ENCODE results near the gene RIPOR1. TPM values are rescaled to one million over a fixed set of nuclear protein-coding genes. Genes with fewer than 3 reads are reported as not detected.

RIPOR1 gene
- total RNA-seq, 1 experiment from 2014 or later: 14.8 TPM

DNA sequence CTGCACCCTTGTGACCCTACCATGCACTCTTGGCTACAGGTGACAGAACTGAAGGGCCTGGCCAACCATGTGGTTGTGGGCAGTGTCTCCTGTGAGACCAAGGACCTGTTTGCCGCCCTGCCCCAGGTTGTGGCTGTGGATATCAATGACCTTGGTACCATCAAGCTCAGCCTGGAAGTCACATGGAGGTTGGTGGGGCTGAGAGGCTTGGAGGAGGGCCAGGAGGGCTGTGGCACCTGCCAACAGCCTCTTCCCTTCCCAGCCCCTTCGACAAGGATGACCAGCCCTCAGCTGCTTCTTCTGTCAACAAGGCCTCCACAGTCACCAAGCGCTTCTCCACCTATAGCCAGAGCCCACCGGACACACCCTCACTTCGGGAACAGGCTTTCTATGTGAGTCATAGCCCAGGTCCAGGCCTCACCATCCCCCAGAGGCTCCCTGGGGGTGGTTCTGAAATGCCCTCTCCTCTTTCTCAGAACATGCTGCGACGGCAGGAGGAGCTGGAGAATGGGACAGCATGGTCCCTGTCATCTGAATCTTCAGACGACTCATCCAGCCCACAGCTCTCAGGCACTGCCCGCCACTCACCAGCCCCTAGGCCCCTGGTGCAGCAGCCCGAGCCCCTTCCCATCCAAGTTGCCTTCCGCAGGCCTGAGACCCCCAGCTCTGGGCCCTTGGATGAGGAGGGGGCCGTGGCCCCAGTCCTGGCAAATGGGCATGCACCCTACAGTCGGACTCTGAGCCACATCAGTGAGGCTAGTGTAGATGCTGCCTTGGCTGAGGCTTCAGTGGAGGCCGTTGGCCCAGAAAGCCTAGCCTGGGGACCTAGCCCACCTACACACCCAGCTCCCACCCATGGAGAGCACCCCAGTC, 13.0 kb downstream of the RIPOR1 start:
- Histone ChIP-seq H3F3A (ENCODE audit: low read length, unreplicated experiment) (no peaks in the 10 kb centered on the region), H3K9ac (ENCODE audit: low read length) (no peak overlapping the region), H3K9me3 (ENCODE audit: low read length) (no peaks in the 10 kb centered on the region), H3K27ac (ENCODE audit: low read length) (no peak overlapping the region), H3K9me2 (replicated peaks; ENCODE audit: low read length) (no peaks in the 10 kb centered on the region), H3K4me3 (ENCODE audit: low read length) (no peak overlapping the region), H2AFZ (ENCODE audit: low read length) (no peak overlapping the region), H4K20me1 (ENCODE audit: low read length) (no peaks in the 10 kb centered on the region), H3K27me3 (ENCODE audit: low read length) (no peaks in the 10 kb centered on the region), H3K79me2 (ENCODE audit: low read length) (no peaks in the 10 kb centered on the region), H3K36me3 (ENCODE audit: low read depth, low read length) (peaks cover 12% of the 10 kb centered on the region; the same call in 1 of the 2 replicates), H3K4me2 (ENCODE audit: low read length) (no peak overlapping the region), H3K4me1 (ENCODE audit: insufficient read depth, low read length) (peaks cover 9% of the 10 kb centered on the region; the same call in 1 of the 2 replicates)
- DNase-seq (peak; percentile 69), ATAC-seq (peak; percentile 64)
- intact Hi-C loops (cut with micrococcal nuclease): no loop called here
- CTCF ChIA-PET: no interaction called here
- TF ChIP-seq EZH2phosphoT487 (IDR thresholded peaks at IDR 0.05; ENCODE audit: borderline replicate concordance, low read length) (no peak), CTCF (conservative IDR thresholded peaks at IDR 0.05; ENCODE audit: low read depth, low read length) (no peak), EZH2 (IDR thresholded peaks at IDR 0.05; ENCODE audit: low read length, unreplicated experiment) (no peak)
- POLR2A ChIA-PET (ENCODE audit: unreplicated experiment): no interaction called here
- TSS peak; percentile 22 for BruUV-seq (replicated peaks)

DNA sequence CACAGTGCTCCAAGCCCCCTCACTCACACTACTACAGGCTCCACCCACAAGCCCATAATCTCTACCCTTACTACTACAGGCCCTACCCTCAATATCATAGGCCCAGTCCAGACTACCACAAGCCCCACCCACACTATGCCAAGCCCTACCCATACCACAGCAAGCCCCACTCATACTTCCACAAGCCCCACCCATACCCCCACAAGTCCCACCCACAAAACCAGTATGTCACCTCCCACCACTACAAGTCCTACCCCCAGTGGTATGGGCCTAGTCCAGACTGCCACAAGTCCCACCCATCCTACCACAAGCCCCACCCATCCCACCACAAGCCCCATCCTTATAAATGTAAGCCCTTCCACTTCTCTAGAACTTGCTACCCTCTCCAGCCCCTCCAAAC, 13.8 kb downstream of the RIPOR1 start:
- intact Hi-C loops (cut with micrococcal nuclease): no loop called here
- no TSS peak for BruUV-seq (replicated peaks)
- ChIA-PET CTCF (no interaction called here), POLR2A (ENCODE audit: unreplicated experiment) (no interaction called here)
- no peaks in the 10 kb centered on the region for H3K27me3 ChIP-seq (ENCODE audit: low read length)
- H3K4me2 ChIP-seq (ENCODE audit: low read length): no peak overlapping the region
- H3K27ac ChIP-seq (ENCODE audit: low read length): no peak overlapping the region
- no peaks in the 10 kb centered on the region for H3K79me2 ChIP-seq (ENCODE audit: low read length)
- no peaks in the 10 kb centered on the region for H3K9me3 ChIP-seq (ENCODE audit: low read length)
- peaks cover 9% of the 10 kb centered on the region; the same call in 1 of the 2 replicates for H3K4me1 ChIP-seq (ENCODE audit: insufficient read depth, low read length)
- ATAC-seq (no peak; the same call in 1 of the 2 replicates), DNase-seq (peak; percentile 30)
- no peak overlapping the region for H3K9ac ChIP-seq (ENCODE audit: low read length)
- no peaks in the 10 kb centered on the region for H3K9me2 ChIP-seq (replicated peaks; ENCODE audit: low read length)
- H3K4me3 ChIP-seq (ENCODE audit: low read length): no peak overlapping the region
- no peaks in the 10 kb centered on the region for H3F3A ChIP-seq (ENCODE audit: low read length, unreplicated experiment)
- no peaks in the 10 kb centered on the region for H4K20me1 ChIP-seq (ENCODE audit: low read length)
- H2AFZ ChIP-seq (ENCODE audit: low read length): no peak overlapping the region
- H3K36me3 ChIP-seq (ENCODE audit: low read depth, low read length): peaks cover 12% of the 10 kb centered on the region
- TF ChIP-seq EZH2 (IDR thresholded peaks at IDR 0.05; ENCODE audit: low read length, unreplicated experiment) (no peak), CTCF (conservative IDR thresholded peaks at IDR 0.05; ENCODE audit: low read depth, low read length) (no peak), EZH2phosphoT487 (IDR thresholded peaks at IDR 0.05; ENCODE audit: borderline replicate concordance, low read length) (no peak)

DNA sequence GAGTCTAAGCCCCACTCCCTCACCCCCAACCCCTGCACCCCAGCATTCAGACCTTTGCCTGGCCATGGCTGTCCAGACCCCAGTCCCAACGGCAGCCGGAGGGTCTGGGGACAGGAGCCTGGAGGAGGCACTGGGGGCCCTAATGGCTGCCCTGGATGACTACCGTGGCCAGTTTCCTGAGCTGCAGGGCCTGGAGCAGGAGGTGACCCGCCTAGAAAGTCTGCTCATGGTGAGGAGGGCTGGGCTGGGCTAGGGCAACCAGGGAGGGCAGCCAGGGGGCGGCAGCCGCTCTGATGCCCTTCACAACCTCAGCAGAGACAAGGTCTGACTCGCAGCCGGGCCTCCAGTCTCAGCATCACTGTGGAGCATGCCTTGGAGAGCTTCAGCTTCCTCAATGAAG, 14.4 kb downstream of the RIPOR1 start:
- Histone ChIP-seq H3K4me1 (ENCODE audit: insufficient read depth, low read length) (peaks cover 9% of the 10 kb centered on the region; the same call in 1 of the 2 replicates), H3F3A (ENCODE audit: low read length, unreplicated experiment) (no peaks in the 10 kb centered on the region), H3K4me2 (ENCODE audit: low read length) (no peak overlapping the region), H3K79me2 (ENCODE audit: low read length) (no peaks in the 10 kb centered on the region), H4K20me1 (ENCODE audit: low read length) (no peaks in the 10 kb centered on the region), H3K9me3 (ENCODE audit: low read length) (no peaks in the 10 kb centered on the region), H3K36me3 (ENCODE audit: low read depth, low read length) (peaks cover 12% of the 10 kb centered on the region), H3K27ac (ENCODE audit: low read length) (no peak overlapping the region), H3K27me3 (ENCODE audit: low read length) (no peaks in the 10 kb centered on the region), H3K9me2 (replicated peaks; ENCODE audit: low read length) (no peaks in the 10 kb centered on the region), H3K9ac (ENCODE audit: low read length) (no peak overlapping the region), H2AFZ (ENCODE audit: low read length) (no peak overlapping the region), H3K4me3 (ENCODE audit: low read length) (no peak overlapping the region)
- CTCF ChIA-PET: no interaction called here
- DNase-seq (no peak), ATAC-seq (no peak)
- intact Hi-C loops (cut with micrococcal nuclease): no loop called here
- BruUV-seq (replicated peaks): no TSS peak
- POLR2A ChIA-PET (ENCODE audit: unreplicated experiment): no interaction called here
- no peak for TF ChIP-seq CTCF (conservative IDR thresholded peaks at IDR 0.05; ENCODE audit: low read depth, low read length)

Measured in PC-3 (cell line).